Stimulated activated naive CD8-positive, alpha-beta T cell treated with anti-CD3 and anti-CD28 coated beads, Interleukin-15, amount 100 ng/mL, for 72 hours (primary cell): Measurements from ENCODE around the gene ZNF467.

Experiments used
- ATAC-seq: fragments of 150-1000 bp; cut with Tn5 transposase; 2 replicates; pipeline ENCODE4 v1.10.0; 2021; ENCODE audit warnings: mild to moderate bottlenecking, moderate library complexity
- DNase-seq, 2 donors: peaks; one replicate each; pipeline ENCODE4 v3.0.0; 2021 to 2022
- H3K27ac Mint-ChIP-seq, 2 donors: one replicate each; pipeline ENCODE4 v1.8.0; 2022; ENCODE audit warnings: mild to moderate bottlenecking in 2 of 2, mixed read lengths in 2 of 2, moderate library complexity in 2 of 2
- H3K27me3 Mint-ChIP-seq: one replicate; pipeline ENCODE4 v1.8.0; 2022; ENCODE audit warnings: mixed read lengths
- H3K4me1 Mint-ChIP-seq: one replicate; pipeline ENCODE4 v1.8.0; 2022; ENCODE audit warnings: mild to moderate bottlenecking, mixed read lengths
- H3K4me3 Mint-ChIP-seq, 2 donors: one replicate each; pipeline ENCODE4 v1.8.0; 2022; ENCODE audit warnings: mild to moderate bottlenecking in 2 of 2, mixed read lengths in 2 of 2, moderate library complexity in 1 of 2
- H3K9me3 Mint-ChIP-seq, 2 donors: one replicate each; pipeline ENCODE4 v1.8.0; 2022; ENCODE audit warnings: mixed read lengths in 2 of 2

Gene ZNF467

GRCh38 chr7:149714910-149715471 lies 58.4 kb downstream of the ZNF467 start:
- Mint-ChIP-seq H3K27ac (peak overlapping the region; percentile 68 to 94), H3K27me3 (peaks cover 8% of the 10 kb centered on the region), H3K4me3 (peak overlapping the region; percentile 87), H3K9me3 (peaks cover 12 to 23% of the 10 kb centered on the region in 2 donors), H3K4me1 (peaks cover 61% of the 10 kb centered on the region)
- ATAC-seq (peak; percentile 37), DNase-seq (no peak)
